GM12878 (cell line): ENCODE results near the gene SLC22A23.

Experiments used
- EP300 ChIP-seq, 2 experiments: fragments of 150-350 bp in 1 of 2; IDR thresholded peaks; 2 replicates each; pipeline ENCODE4 v1.6.1; 2011 to 2012; ENCODE audit warnings: low read depth in 2 of 2, low read length in 2 of 2, borderline replicate concordance in 1 of 2, improper control_type of control experiment in 1 of 2, inconsistent platforms in 1 of 2; ENCODE audit not compliant: control insufficient read depth in 1 of 2
- EZH2 ChIP-seq: IDR thresholded peaks from 2 replicates; pipeline ENCODE4 v1.6.1; 2012; ENCODE audit warnings: low read depth, mild to moderate bottlenecking, control low read depth, inconsistent platforms, low read length, borderline replicate concordance; ENCODE audit not compliant: control insufficient read depth
- MYC ChIP-seq: IDR thresholded peaks from 2 replicates; pipeline ENCODE4 v1.6.1; 2011; ENCODE audit warnings: mild to moderate bottlenecking, low read length, moderate library complexity, inconsistent platforms; ENCODE audit not compliant: insufficient read depth, insufficient replicate concordance, insufficient read length, severe bottlenecking
- NFYA ChIP-seq: IDR thresholded peaks from 2 replicates; pipeline ENCODE4 v1.6.1; 2011; ENCODE audit warnings: low read depth, mild to moderate bottlenecking, low read length, improper control_type of control experiment, borderline replicate concordance
- POLR2A ChIP-seq: IDR thresholded peaks from 2 replicates; pipeline ENCODE4 v1.6.1; 2011; ENCODE audit warnings: low read depth, mild to moderate bottlenecking, low read length
- POLR2AphosphoS5 ChIP-seq: IDR thresholded peaks from 2 replicates; pipeline ENCODE4 v1.6.1; 2011; ENCODE audit warnings: mild to moderate bottlenecking, low read length, inconsistent platforms
- SMARCA5 ChIP-seq: fragments of 450-650 bp; IDR thresholded peaks from 2 replicates; pipeline ENCODE4 v1.6.1; 2017; ENCODE audit warnings: mild to moderate bottlenecking
- TF ChIP-seq, protein P1 (sequence below), 3 experiments: IDR thresholded peaks in 2 of 3; conservative IDR thresholded peaks in 1 of 3; 2 replicates each; pipeline ENCODE4 v1.5.1; 2011; ENCODE audit warnings: low read depth in 3 of 3, low read length in 3 of 3, mild to moderate bottlenecking in 3 of 3, control low read depth in 2 of 3, moderate library complexity in 2 of 3, inconsistent platforms in 1 of 3, mixed read lengths in 1 of 3; ENCODE audit not compliant: control insufficient read depth in 2 of 3, insufficient read depth in 1 of 3; ENCODE audit errors: extremely low read depth in 1 of 3
- TF ChIP-seq, protein P2 (sequence below): fragments of 450-650 bp; IDR thresholded peaks from 2 replicates; pipeline ENCODE4 v1.6.1; 2017; ENCODE audit warnings: mild to moderate bottlenecking, moderate library complexity
- TF ChIP-seq, protein P3 (sequence below): fragments of 450-650 bp; IDR thresholded peaks from 2 replicates; pipeline ENCODE4 v1.6.1; 2017; ENCODE audit warnings: antibody characterized with exemption, mild to moderate bottlenecking, moderate library complexity

DNA sequence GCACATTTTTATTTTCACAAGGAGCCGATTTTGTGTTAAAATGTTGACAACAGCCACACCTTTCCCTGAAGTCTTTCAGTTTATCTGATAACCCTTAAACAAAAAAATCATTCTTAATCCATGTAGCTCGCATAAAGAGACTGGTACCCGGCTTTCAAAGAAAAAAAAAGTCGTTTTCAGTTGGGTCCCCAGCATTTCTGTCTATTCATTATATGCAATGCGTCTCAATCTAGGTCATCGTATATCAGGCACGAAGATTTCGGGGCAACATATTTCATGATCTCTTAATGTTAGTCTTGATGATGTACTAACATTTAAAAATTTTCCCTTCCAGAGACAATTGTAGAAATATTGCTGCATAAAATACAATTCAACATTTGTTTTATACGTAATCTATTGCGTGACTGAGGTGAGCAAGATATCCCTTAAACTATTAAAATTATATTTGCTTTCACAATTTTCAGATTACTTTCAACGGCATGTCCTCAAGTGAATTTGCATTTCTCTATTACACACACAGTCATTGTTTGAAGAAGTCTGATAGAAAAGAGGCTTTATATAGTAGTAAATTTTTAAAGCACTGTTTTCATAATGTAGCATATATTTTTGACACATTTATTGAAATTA, 226.5 kb downstream of the SLC22A23 start:
- TF ChIP-seq, protein P1, sequence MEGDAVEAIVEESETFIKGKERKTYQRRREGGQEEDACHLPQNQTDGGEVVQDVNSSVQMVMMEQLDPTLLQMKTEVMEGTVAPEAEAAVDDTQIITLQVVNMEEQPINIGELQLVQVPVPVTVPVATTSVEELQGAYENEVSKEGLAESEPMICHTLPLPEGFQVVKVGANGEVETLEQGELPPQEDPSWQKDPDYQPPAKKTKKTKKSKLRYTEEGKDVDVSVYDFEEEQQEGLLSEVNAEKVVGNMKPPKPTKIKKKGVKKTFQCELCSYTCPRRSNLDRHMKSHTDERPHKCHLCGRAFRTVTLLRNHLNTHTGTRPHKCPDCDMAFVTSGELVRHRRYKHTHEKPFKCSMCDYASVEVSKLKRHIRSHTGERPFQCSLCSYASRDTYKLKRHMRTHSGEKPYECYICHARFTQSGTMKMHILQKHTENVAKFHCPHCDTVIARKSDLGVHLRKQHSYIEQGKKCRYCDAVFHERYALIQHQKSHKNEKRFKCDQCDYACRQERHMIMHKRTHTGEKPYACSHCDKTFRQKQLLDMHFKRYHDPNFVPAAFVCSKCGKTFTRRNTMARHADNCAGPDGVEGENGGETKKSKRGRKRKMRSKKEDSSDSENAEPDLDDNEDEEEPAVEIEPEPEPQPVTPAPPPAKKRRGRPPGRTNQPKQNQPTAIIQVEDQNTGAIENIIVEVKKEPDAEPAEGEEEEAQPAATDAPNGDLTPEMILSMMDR (IDR thresholded peaks at IDR 0.05 in 2 of 3, conservative IDR thresholded peaks at IDR 0.05 in 1 of 3; ENCODE audit: control insufficient read depth in 2 of 3, extremely low read depth in 1 of 3, insufficient read depth in 1 of 3, low read depth in 3 of 3, low read length in 3 of 3) = no peak
- TF ChIP-seq MYC (no peak), SMARCA5 (no peak), POLR2A (no peak), EZH2 (0 out of 2 replicates have a peak, but pooled peaks have one; percentile 26), POLR2AphosphoS5 (no peak), NFYA (no peak), EP300 (IDR thresholded peaks at IDR 0.05; ENCODE audit: borderline replicate concordance in 1 of 2, control insufficient read depth in 1 of 2, low read depth in 2 of 2, low read length in 2 of 2) (no peak)
- TF ChIP-seq, protein P2, sequence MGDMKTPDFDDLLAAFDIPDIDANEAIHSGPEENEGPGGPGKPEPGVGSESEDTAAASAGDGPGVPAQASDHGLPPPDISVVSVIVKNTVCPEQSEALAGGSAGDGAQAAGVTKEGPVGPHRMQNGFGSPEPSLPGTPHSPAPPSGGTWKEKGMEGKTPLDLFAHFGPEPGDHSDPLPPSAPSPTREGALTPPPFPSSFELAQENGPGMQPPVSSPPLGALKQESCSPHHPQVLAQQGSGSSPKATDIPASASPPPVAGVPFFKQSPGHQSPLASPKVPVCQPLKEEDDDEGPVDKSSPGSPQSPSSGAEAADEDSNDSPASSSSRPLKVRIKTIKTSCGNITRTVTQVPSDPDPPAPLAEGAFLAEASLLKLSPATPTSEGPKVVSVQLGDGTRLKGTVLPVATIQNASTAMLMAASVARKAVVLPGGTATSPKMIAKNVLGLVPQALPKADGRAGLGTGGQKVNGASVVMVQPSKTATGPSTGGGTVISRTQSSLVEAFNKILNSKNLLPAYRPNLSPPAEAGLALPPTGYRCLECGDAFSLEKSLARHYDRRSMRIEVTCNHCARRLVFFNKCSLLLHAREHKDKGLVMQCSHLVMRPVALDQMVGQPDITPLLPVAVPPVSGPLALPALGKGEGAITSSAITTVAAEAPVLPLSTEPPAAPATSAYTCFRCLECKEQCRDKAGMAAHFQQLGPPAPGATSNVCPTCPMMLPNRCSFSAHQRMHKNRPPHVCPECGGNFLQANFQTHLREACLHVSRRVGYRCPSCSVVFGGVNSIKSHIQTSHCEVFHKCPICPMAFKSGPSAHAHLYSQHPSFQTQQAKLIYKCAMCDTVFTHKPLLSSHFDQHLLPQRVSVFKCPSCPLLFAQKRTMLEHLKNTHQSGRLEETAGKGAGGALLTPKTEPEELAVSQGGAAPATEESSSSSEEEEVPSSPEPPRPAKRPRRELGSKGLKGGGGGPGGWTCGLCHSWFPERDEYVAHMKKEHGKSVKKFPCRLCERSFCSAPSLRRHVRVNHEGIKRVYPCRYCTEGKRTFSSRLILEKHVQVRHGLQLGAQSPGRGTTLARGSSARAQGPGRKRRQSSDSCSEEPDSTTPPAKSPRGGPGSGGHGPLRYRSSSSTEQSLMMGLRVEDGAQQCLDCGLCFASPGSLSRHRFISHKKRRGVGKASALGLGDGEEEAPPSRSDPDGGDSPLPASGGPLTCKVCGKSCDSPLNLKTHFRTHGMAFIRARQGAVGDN = no peak
- TF ChIP-seq, protein P3, sequence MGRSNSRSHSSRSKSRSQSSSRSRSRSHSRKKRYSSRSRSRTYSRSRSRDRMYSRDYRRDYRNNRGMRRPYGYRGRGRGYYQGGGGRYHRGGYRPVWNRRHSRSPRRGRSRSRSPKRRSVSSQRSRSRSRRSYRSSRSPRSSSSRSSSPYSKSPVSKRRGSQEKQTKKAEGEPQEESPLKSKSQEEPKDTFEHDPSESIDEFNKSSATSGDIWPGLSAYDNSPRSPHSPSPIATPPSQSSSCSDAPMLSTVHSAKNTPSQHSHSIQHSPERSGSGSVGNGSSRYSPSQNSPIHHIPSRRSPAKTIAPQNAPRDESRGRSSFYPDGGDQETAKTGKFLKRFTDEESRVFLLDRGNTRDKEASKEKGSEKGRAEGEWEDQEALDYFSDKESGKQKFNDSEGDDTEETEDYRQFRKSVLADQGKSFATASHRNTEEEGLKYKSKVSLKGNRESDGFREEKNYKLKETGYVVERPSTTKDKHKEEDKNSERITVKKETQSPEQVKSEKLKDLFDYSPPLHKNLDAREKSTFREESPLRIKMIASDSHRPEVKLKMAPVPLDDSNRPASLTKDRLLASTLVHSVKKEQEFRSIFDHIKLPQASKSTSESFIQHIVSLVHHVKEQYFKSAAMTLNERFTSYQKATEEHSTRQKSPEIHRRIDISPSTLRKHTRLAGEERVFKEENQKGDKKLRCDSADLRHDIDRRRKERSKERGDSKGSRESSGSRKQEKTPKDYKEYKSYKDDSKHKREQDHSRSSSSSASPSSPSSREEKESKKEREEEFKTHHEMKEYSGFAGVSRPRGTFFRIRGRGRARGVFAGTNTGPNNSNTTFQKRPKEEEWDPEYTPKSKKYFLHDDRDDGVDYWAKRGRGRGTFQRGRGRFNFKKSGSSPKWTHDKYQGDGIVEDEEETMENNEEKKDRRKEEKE = no peak
